RWPE1 (cell line): ENCODE measurements around the gene LY6G6D.
A peak's percentile ranks its signal among the peaks of the same experiment; 100 is the strongest.

Source experiments
- CTCF ChIA-PET: fragments of 350-600 bp; sonication (Branson Sonifier 250); formaldehyde crosslinking; extraction: SDS; loops from one replicate; lab custom pipeline; 2021; lab: Yijun Ruan, JAX
- POLR2A ChIA-PET: fragments of 400-600 bp; formaldehyde crosslinking; extraction: SDS; loops from one replicate; lab custom pipeline; 2020; ENCODE audit warnings: antibody characterized with exemption; ENCODE audit not compliant: low non-redundant PET; lab: Yijun Ruan, JAX
- DNase-seq: peaks from one replicate; pipeline ENCODE4 v3.0.0; 2012; ENCODE audit warnings: low spot score
- H3K27ac ChIP-seq: fragments of 450-650 bp; 2 replicates; pipeline ENCODE4 v1.5.1; 2017
- CTCF ChIP-seq: fragments of 450-650 bp; conservative IDR thresholded peaks from 2 replicates; pipeline ENCODE4 v1.5.1; 2017; ENCODE audit warnings: low read depth, mild to moderate bottlenecking

The LY6G6D gene

GRCh38 chr6:31730631-31731086 lies 15.5 kb downstream of the LY6G6D start:
- POLR2A ChIA-PET, result no interaction called here
- no peak for TF ChIP-seq CTCF
- no peak for DNase-seq
- peak overlapping the region; percentile 94 for H3K27ac ChIP-seq
- CTCF ChIA-PET, result interaction anchor here (1.1 to 2.0 kb wide), 4 partner anchors 19 to 39 kb away, joined by 3 to 5 read pairs (median 4); partner anchors contain the start of gene LY6G6F

DNA sequence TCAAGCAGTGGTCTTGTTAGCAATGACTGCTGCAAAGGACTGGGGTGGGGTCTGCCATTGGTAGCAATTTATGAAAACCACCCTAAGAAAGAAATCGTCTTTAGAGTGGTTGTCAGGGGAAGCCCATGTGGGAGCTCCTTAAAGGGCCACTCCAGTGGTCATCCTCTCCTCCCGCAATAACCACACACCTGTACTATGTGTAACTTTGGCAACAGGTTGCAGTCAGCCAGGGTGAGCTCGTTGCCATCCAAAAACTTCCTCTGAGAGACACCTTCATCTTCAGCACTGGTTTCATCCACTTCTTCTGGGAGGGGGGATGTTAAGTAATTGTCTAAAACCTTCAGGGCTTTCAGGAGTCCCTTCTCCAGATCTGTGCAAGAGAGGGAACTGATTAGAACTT lies 16.9 kb downstream of the LY6G6D start:
- TF ChIP-seq CTCF, result no peak
- DNase-seq, result no peak
- peak overlapping the region; percentile 96 for H3K27ac ChIP-seq
- ChIA-PET POLR2A (no interaction called here), CTCF (interaction anchor here (0.6 to 2.0 kb wide), 2 partner anchors 38 to 41 kb away, joined by 4 to 5 read pairs; no protein-coding TSS in a partner anchor)

GRCh38 chr6:31733734-31734133 lies 18.6 kb downstream of the LY6G6D start:
- no peak for TF ChIP-seq CTCF
- H3K27ac ChIP-seq, result peak overlapping the region; percentile 96
- ChIA-PET POLR2A (no interaction called here), CTCF (no interaction called here)
- no peak for DNase-seq

GRCh38 chr6:31734247-31734820 lies 19.2 kb downstream of the LY6G6D start:
- no peak for TF ChIP-seq CTCF
- POLR2A ChIA-PET, result no interaction called here
- H3K27ac ChIP-seq, result peak overlapping the region; percentile 96
- no peak for DNase-seq
- CTCF ChIA-PET, result no interaction called here

DNA sequence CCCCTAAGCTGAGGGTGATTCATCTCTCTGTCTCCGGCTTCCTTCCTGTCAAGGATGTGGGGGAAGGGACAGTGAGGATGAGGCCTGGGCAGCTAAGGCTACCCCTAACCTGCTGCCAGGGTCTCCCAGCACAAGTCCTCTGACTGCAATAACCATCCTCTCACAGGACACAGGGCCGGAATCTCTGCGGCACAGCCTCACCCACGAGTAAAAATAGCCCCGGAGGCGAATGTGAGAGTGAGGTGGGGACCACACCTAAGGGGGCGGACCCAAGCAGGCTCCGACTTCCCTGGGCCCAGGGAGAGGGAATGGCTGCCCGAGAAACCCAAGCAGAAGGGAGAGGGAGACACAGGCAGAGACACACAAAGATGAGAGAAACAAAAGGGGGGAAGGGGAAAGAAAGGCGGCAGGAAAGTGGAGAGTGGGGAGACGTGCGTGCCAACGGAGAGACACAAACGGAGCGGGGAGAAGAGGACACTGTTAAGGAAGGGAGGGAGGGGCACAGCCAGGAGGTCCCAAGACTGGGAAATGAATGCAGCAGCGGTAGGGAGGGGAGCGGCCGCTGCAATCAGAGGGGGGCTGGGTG lies 19.8 kb downstream of the LY6G6D start:
- no peak for TF ChIP-seq CTCF
- peak overlapping the region; percentile 96 for H3K27ac ChIP-seq
- DNase-seq, result peak; percentile 86
- ChIA-PET CTCF (interaction anchor here (0.6 to 0.8 kb wide), 3 partner anchors 10 to 54 kb away, joined by 3 to 8 read pairs (median 4); partner anchors contain the start of gene LY6G5C), POLR2A (interaction anchor here (0.6 to 1.2 kb wide), 2 partner anchors 24 to 74 kb away, joined by 3 read pairs; partner anchors contain the start of gene C6orf47)

DNA sequence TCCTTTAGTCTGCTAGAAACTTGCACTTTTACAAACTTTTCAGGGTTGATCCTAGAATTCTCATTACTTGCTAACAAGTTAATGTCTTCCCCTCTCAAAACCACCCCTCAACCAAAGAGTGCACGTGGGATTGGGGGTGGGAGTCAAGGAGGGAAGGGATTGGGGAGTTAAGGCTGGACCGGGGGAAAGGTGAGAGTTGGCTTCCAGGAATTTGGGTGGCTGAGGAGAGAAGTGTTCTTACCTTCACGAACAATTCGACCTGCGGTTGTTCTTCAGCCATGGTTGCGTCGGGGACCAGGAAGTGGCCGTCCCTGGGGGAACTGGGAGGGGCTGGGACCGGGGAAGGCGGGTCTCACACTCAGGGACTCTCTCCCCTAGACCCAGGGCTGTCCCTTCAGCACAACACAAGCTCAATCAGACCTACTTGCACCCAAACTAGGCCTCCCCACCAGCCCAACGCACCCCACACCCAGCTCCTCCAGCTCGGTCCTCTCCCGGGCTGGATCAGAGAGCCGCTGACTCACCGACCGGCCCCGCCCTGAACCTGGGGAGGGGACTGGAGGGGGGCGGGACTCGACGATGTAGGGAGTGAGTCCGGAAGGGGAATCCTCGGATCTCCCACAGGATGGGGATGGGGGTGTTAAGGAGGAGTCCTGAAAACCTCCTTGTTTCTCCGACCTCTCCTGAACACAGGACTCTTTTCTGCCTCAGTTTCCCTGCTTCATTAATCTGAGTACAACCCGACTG lies 21.0 kb downstream of the LY6G6D start, which contains the start of gene CLIC1:
CLIC1 (minus strand) TSS at position 510 of the 747 bp plus-strand sequence; CDS start at position 280, 230 bp downstream.
- CTCF ChIA-PET, result interaction anchor here (0.5 to 0.8 kb wide), 5 partner anchors 33 to 216 kb away, joined by 3 read pairs; partner anchors contain the start of gene HSPA1B

More for the DNA sequence above, 21.0 kb downstream of the LY6G6D start, which contains the start of gene CLIC1:
- no peak for TF ChIP-seq CTCF
- H3K27ac ChIP-seq, result peak within 1 kb of the TSS; percentile 96
- POLR2A ChIA-PET, result interaction anchor here (1.2 kb wide), 1 partner anchor 76 kb away, joined by 3 read pairs; the partner anchor contains the start of gene C6orf47
- peak; percentile 94 for DNase-seq
